ENCODE results near the gene KIAA0753. TPM values are rescaled to one million over a fixed set of nuclear protein-coding genes. Genes with fewer than 3 reads are reported as not detected.

Gene KIAA0753
- polyA plus RNA-seq, 1 donor = 15.9 TPM

DNA sequence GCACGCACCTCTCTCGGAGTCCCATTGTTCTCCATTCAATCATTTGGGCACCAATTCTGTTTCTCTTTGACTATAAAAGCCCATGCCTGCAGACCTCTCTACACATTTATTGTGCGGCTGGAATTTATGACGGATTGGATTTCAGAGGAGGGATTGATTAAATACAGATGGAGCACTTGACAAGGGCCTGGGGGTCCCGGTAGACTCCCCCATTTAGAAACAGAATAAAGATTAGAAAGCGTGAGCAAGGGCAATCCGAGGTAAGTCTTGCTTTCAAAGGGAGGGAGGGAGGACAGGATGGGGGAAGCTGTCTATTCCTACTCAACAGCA lies 69.1 kb downstream of the KIAA0753 start:
- DNase-seq = no peak
- H3K27ac ChIP-seq (ENCODE audit: low read length) = no peak overlapping the region
- no peaks in the 10 kb centered on the region for H3K36me3 ChIP-seq (ENCODE audit: control insufficient read depth, insufficient read depth, low read length)
- no peaks in the 10 kb centered on the region for H3K27me3 ChIP-seq (ENCODE audit: control insufficient read depth, insufficient read depth, low read length)
- 67% methylated on average over 2 of the region's 7 CpGs for WGBS (ENCODE audit: insufficient coverage, low lambda C conversion rate)
- H3K9me3 ChIP-seq (ENCODE audit: control insufficient read depth, low read depth, low read length) = no peaks in the 10 kb centered on the region
- H3K4me1 ChIP-seq (ENCODE audit: control insufficient read depth, insufficient read depth, low read length) = no peaks in the 10 kb centered on the region
- no peak overlapping the region for H3K4me3 ChIP-seq (ENCODE audit: low read length)

DNA sequence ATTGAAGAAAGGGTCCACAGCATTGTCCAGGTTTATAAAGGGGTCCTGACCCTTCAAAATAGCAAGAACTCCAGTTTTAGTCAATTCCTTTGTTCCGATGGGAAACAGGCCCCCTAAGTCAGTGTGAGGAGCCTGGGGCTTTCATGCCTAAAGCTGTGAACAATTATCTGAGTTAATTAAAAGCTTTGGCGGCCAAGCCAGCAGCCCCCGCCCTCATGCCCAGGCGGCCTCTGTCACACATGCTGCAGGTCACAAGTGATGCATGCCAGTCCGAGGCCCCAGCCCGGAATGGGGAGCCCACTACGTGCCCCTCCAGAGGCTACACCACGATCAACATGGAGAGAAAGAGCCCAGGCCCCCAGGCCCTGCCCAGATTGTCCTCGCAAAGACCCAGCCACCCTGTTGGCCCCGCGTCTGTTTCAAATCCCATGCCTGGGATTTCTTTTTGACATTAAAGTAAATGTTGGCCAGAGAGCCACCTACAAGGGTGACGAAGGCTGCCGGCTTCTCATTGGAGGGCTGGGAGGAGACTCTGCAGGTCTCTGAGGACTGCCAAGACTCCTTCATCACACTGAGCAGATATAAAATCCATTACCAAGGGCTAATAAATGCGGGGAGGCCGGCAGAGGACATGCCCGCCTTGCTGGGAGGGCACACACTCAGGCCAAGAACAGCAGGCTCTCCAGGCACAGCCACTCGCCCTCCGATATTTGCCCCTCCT lies 69.6 kb downstream of the KIAA0753 start:
- Histone ChIP-seq H3K36me3 (ENCODE audit: control insufficient read depth, insufficient read depth, low read length) (no peaks in the 10 kb centered on the region), H3K4me3 (ENCODE audit: low read length) (no peak overlapping the region), H3K4me1 (ENCODE audit: control insufficient read depth, insufficient read depth, low read length) (no peaks in the 10 kb centered on the region), H3K27me3 (ENCODE audit: control insufficient read depth, insufficient read depth, low read length) (no peaks in the 10 kb centered on the region), H3K27ac (ENCODE audit: low read length) (no peak overlapping the region), H3K9me3 (ENCODE audit: control insufficient read depth, low read depth, low read length) (no peaks in the 10 kb centered on the region)
- no peak for DNase-seq
- WGBS (ENCODE audit: insufficient coverage, low lambda C conversion rate) = no CpG with 5 or more reads among the region's 18 CpGs

DNA sequence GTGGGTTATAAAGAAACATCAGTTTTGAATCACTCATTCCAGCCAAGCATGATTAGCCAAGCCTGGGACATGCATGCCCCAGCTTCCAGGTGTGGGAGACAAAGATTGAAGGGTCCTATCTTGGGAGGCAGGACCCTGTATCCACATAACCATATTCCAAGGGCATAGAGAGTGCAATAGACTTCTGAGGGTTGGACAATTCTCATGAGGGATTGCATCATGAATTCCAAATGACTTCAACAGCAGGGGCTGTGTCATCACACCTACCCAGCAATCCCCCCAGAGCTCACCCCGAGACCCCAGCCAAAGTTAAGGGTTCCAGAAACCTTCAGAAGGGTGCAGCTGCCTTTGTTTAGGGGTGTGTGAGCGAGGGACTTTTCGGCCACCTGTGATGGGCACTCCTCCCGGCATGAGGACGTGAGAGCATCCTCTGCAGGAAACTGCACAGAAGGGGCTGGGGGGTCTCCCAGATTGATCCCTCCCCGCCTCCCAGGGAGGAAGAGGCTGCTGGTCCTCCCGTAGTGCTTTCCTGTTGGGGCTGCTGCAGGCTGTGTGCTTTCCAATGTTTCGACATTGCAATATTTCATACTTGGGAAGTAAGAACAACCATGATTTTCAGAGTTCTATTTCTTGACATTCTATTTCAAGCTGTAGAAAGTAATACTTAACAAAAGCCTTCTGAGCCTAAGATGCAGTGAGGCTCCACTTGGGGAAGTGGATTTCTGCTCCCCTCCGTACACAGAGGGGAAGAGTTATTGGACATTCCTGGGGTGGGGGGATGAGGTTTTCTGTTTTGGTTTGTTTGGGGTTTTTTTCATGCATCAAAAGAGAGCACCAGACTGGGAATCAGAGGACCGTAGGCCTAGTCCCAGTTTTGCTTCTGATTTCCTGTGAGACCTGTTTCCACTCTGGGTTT lies 70.9 kb downstream of the KIAA0753 start:
- no peaks in the 10 kb centered on the region for H3K27me3 ChIP-seq (ENCODE audit: control insufficient read depth, insufficient read depth, low read length)
- no peaks in the 10 kb centered on the region for H3K36me3 ChIP-seq (ENCODE audit: control insufficient read depth, insufficient read depth, low read length)
- no peak for DNase-seq
- no peaks in the 10 kb centered on the region for H3K4me1 ChIP-seq (ENCODE audit: control insufficient read depth, insufficient read depth, low read length)
- H3K9me3 ChIP-seq (ENCODE audit: control insufficient read depth, low read depth, low read length) = no peaks in the 10 kb centered on the region
- no peak overlapping the region for H3K4me3 ChIP-seq (ENCODE audit: low read length)
- no peak overlapping the region for H3K27ac ChIP-seq (ENCODE audit: low read length)
- WGBS (ENCODE audit: insufficient coverage, low lambda C conversion rate) = no CpG with 5 or more reads among the region's 10 CpGs

DNA sequence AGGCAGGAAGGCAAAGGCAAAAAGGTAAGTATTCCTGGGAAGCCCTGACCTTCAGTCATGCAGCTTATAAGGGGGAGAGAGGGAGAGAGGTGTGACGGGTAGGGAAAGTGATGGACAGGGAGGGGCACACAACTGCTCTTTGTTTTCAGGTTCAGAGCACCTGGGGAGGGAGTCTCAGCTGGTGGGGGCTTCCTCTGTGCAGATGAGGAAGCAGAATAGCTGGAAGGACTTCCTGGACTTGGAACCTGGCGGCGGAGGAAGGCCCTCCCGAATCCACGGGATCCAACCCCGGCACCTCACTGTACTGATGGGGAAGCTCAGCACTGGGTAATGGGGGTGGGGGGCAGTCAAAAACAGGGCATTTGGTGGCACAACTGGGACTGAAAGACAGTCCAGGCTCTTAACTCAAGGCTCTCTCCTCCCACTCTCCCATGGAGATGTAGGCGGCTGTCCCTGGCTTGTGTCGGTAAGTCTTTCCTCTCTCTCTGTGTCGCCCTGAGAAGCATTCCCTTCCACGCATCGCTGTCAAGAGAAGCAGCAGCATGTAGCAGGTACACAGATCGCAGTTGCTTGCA lies 72.2 kb downstream of the KIAA0753 start:
- Histone ChIP-seq H3K4me3 (ENCODE audit: low read length) (no peak overlapping the region), H3K27ac (ENCODE audit: low read length) (no peak overlapping the region)
- no peak for DNase-seq

DNA sequence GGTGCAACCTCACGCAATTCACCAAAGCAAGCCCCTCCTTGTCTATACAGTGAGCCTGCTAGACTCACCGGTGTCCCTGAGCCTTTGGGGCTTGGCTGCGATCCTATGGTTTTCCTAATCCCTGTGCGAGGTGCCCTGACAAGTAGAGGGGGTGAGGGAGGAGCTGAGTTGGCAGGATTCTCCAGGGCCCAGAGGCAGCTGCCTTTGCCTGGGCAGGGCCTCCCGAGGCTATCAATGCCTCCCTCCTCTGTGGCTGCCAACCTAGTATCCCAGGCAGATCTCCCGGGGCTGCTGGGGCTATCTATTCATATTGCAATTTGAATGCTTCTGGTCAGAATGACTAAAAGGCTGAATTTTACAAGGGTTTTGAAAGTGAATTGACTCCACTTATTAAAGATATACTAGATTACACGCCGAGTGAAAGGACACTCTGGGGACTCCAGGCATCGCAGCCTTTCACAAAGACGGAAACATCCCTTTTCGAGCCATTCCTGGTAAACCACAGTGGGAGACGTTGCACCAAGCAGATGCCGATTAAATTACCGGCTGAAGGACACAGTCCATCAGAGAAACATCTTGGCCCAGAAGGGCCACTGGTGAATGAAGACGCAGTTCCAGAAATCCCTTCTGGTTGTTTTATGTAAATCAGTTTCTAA lies 72.9 kb downstream of the KIAA0753 start:
- WGBS (ENCODE audit: insufficient coverage, low lambda C conversion rate) = no CpG with 5 or more reads among the region's 15 CpGs
- no peaks in the 10 kb centered on the region for H3K9me3 ChIP-seq (ENCODE audit: control insufficient read depth, low read depth, low read length)
- no peak for DNase-seq
- H3K4me1 ChIP-seq (ENCODE audit: control insufficient read depth, insufficient read depth, low read length) = no peaks in the 10 kb centered on the region
- no peaks in the 10 kb centered on the region for H3K27me3 ChIP-seq (ENCODE audit: control insufficient read depth, insufficient read depth, low read length)
- H3K36me3 ChIP-seq (ENCODE audit: control insufficient read depth, insufficient read depth, low read length) = no peaks in the 10 kb centered on the region
- no peak overlapping the region for H3K27ac ChIP-seq (ENCODE audit: low read length)
- no peak overlapping the region for H3K4me3 ChIP-seq (ENCODE audit: low read length)

More for the DNA sequence above, 72.2 kb downstream of the KIAA0753 start:
- Histone ChIP-seq H3K27me3 (ENCODE audit: control insufficient read depth, insufficient read depth, low read length) (no peaks in the 10 kb centered on the region), H3K36me3 (ENCODE audit: control insufficient read depth, insufficient read depth, low read length) (no peaks in the 10 kb centered on the region), H3K4me1 (ENCODE audit: control insufficient read depth, insufficient read depth, low read length) (no peaks in the 10 kb centered on the region), H3K9me3 (ENCODE audit: control insufficient read depth, low read depth, low read length) (no peaks in the 10 kb centered on the region)
- WGBS (ENCODE audit: insufficient coverage, low lambda C conversion rate) = no CpG with 5 or more reads among the region's 12 CpGs

DNA sequence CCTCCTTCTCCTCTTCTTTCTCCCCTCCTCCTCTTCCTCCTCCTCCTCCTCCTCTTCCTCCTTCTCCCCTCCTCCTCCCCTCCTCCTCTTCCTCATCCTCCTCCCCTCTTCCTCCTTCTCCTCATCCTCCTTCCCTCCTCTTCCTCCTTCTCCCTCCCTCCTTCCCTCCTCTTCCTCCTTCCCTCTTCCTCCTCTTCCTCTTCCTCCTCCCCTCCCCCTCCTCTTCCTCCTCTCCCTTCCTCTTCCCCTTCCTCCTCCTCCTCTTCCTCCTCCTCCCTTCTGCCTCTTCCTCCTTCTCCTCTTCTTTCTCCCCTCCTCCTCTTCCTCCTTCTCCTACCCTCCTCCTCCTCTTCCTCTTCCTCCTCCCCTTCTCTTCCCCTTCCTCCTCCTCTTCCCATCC lies 79.1 kb downstream of the KIAA0753 start:
- H3K4me3 ChIP-seq (ENCODE audit: low read length) = no peak overlapping the region
- no peaks in the 10 kb centered on the region for H3K4me1 ChIP-seq (ENCODE audit: control insufficient read depth, insufficient read depth, low read length)
- no peaks in the 10 kb centered on the region for H3K9me3 ChIP-seq (ENCODE audit: control insufficient read depth, low read depth, low read length)
- no peaks in the 10 kb centered on the region for H3K36me3 ChIP-seq (ENCODE audit: control insufficient read depth, insufficient read depth, low read length)
- no peak for DNase-seq
- no peak overlapping the region for H3K27ac ChIP-seq (ENCODE audit: low read length)
- H3K27me3 ChIP-seq (ENCODE audit: control insufficient read depth, insufficient read depth, low read length) = peaks cover 10% of the 10 kb centered on the region

DNA sequence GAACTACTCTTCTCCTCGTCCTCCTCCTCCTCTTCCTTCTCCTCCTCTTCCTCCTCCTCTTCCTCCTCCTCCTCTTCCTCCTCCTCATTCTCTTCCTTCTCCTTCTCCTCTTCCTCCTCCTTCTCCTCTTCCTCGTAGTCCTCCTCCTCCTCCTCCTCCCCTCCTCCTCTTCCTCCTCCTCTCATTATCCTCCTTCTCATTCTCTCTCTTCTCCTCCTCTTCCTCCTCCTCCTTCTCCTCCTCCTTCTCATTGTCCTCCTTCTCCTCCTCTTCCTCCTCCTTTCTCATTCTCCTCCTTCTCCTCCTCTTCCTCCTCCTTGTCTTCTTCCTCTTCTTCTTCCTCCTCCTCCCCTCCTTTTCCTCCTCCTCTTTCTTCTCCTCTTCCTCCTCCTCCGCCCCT lies 80.0 kb downstream of the KIAA0753 start:
- Histone ChIP-seq H3K4me3 (ENCODE audit: low read length) (no peak overlapping the region), H3K27me3 (ENCODE audit: control insufficient read depth, insufficient read depth, low read length) (peaks cover 15% of the 10 kb centered on the region), H3K4me1 (ENCODE audit: control insufficient read depth, insufficient read depth, low read length) (peaks cover 3% of the 10 kb centered on the region), H3K9me3 (ENCODE audit: control insufficient read depth, low read depth, low read length) (peaks cover 3% of the 10 kb centered on the region), H3K27ac (ENCODE audit: low read length) (no peak overlapping the region), H3K36me3 (ENCODE audit: control insufficient read depth, insufficient read depth, low read length) (no peaks in the 10 kb centered on the region)
- whole genome bisulfite sequencing (ENCODE audit: insufficient coverage, low lambda C conversion rate) = 78% methylated on average over 3 of the region's 3 CpGs
- DNase-seq = no peak

DNA sequence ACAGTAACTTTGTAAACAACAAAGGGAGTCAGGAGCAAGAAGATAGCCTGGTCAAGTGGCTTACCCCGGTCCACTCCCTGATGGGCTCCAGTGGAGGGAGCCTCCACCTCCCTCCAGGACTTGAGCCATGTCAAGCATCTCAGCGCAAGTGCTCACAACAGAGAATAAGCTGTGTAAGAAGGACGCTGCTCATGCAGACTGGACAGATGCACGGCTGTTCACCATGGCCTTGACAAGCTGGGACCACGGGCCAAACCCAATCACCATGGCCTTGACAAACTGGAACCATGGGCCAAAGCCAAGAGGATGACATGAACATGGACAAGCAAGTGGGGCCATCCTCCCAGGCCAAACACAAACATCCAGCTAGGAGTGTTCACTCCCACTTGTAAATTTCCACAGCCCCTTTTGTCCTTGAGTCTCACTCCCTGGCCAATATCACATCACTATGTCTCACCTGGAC lies 80.7 kb downstream of the KIAA0753 start:
- H3K4me3 ChIP-seq (ENCODE audit: low read length) = no peak overlapping the region
- peaks cover 22% of the 10 kb centered on the region for H3K27me3 ChIP-seq (ENCODE audit: control insufficient read depth, insufficient read depth, low read length)
- H3K9me3 ChIP-seq (ENCODE audit: control insufficient read depth, low read depth, low read length) = peaks cover 5% of the 10 kb centered on the region
- H3K4me1 ChIP-seq (ENCODE audit: control insufficient read depth, insufficient read depth, low read length) = peaks cover 7% of the 10 kb centered on the region
- no peak overlapping the region for H3K27ac ChIP-seq (ENCODE audit: low read length)
- no CpG with 5 or more reads among the region's 5 CpGs for WGBS (ENCODE audit: insufficient coverage, low lambda C conversion rate)
- H3K36me3 ChIP-seq (ENCODE audit: control insufficient read depth, insufficient read depth, low read length) = no peaks in the 10 kb centered on the region
- no peak for DNase-seq

DNA sequence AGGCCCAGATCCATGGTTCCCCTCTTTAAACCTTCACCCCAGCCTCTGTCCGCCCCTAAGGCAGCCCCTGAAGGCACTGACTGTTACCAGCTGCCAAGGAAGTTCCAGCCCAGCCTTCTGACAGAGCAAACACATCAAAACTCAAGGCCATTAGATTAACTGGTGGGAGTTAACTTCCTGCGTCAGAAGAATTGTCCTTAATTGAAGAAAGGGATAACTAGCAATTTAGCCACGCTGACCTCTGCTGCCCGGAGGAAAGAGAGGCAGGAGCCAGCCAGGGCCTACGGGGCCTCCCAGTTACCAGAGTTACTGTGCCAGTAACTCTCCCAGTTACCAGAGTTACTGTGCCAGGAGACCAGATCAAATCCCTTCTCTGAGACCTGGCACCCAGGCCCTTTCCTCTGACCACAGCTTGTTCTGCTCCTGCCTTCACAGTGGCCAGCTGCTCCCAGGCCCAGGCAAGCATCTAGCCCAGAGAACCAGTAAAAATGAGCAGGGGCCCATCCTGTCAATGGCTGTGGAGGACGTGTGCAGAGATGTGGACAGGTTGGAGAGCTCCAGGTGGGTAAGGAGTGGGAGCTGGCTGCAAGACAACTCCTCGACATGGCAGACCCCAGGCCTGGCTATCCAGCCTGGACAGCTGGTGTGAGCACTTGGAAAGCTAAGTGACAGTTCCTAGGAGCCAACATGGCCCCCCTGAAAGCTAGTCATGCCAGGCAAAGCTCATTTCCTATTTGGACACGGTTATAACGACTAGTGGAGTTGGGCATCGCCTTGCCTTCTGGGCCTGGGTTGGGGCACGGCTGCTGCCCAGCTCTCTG lies 81.4 kb downstream of the KIAA0753 start:
- Histone ChIP-seq H3K36me3 (ENCODE audit: control insufficient read depth, insufficient read depth, low read length) (no peaks in the 10 kb centered on the region), H3K27ac (ENCODE audit: low read length) (no peak overlapping the region), H3K27me3 (ENCODE audit: control insufficient read depth, insufficient read depth, low read length) (peaks cover 28% of the 10 kb centered on the region), H3K4me1 (ENCODE audit: control insufficient read depth, insufficient read depth, low read length) (peaks cover 7% of the 10 kb centered on the region), H3K4me3 (ENCODE audit: low read length) (no peak overlapping the region), H3K9me3 (ENCODE audit: control insufficient read depth, low read depth, low read length) (peaks cover 5% of the 10 kb centered on the region)
- WGBS (ENCODE audit: insufficient coverage, low lambda C conversion rate) = no CpG with 5 or more reads among the region's 11 CpGs
- no peak for DNase-seq

Measured in large intestine (tissue), 3 donors.